SK-N-SH (cell line): ENCODE measurements around the gene PLIN3. TPM values are rescaled to one million over a fixed set of nuclear protein-coding genes. Genes with fewer than 3 reads are reported as not detected.

Source experiments
- CTCF ChIA-PET: fragments of 300-600, 350-600 bp; formaldehyde crosslinking; extraction: SDS; loops from one replicate; lab custom pipeline; 2021; lab: Yijun Ruan, JAX
- POLR2A ChIA-PET: fragments of 350-600 bp; sonication (Branson Sonifier 250); formaldehyde crosslinking; extraction: SDS; loops from one replicate; lab custom pipeline; 2020; ENCODE audit warnings: antibody characterized with exemption, inconsistent platforms; lab: Yijun Ruan, JAX
- DNase-seq: peaks from one replicate; pipeline ENCODE4 v3.0.0; 2012
- H2AFZ ChIP-seq: fragments of 200-600 bp; sonication (generic); 2 replicates; pipeline ENCODE4 v1.8.1; 2016; ENCODE audit warnings: antibody characterized with exemption, mild to moderate bottlenecking, low read depth
- H3F3A ChIP-seq: fragments of 200-600 bp; sonication (generic); replicated peaks from 2 replicates; pipeline ENCODE3; 2016; ENCODE audit warnings: antibody characterized with exemption, mild to moderate bottlenecking; ENCODE audit not compliant: insufficient read depth
- H3K27ac ChIP-seq, 2 experiments: fragments of 200-500 bp in 1 of 2; fragments of 200-600 bp in 1 of 2; sonication (Bioruptor generic) in 1 of 2; sonication (generic), shearing (Covaris generic) in 1 of 2; 2 replicates each; pipeline versions ENCODE4 v1.5.1 to v1.6.1; 2014 to 2016; ENCODE audit warnings: low read depth in 2 of 2, inconsistent platforms in 1 of 2, low read length in 1 of 2, mild to moderate bottlenecking in 1 of 2, mixed read lengths in 1 of 2
- H3K27me3 ChIP-seq: fragments of 200-600 bp; sonication (generic), shearing (Covaris generic); 2 replicates; pipeline ENCODE4 v1.6.1; 2016; ENCODE audit warnings: mixed run types; ENCODE audit not compliant: insufficient read depth
- H3K36me3 ChIP-seq, 2 experiments: fragments of 200-500 bp in 1 of 2; fragments of 200-600 bp in 1 of 2; sonication (Bioruptor generic) in 1 of 2; sonication (generic) in 1 of 2; replicated peaks in 1 of 2; 2 replicates each; pipeline versions ENCODE3 to v1.5.1; 2014 to 2016; ENCODE audit warnings: low read length in 1 of 2, mild to moderate bottlenecking in 1 of 2; ENCODE audit not compliant: insufficient read depth in 2 of 2, control insufficient read depth in 1 of 2
- H3K4me1 ChIP-seq, 2 experiments: fragments of 200-500 bp in 1 of 2; fragments of 200-600 bp in 1 of 2; sonication (Bioruptor generic) in 1 of 2; sonication (generic), shearing (Covaris generic) in 1 of 2; 2 replicates each; pipeline versions ENCODE4 v1.5.1 to v1.6.1; 2014 to 2016; ENCODE audit warnings: low read depth in 1 of 2, low read length in 1 of 2, mixed run types in 1 of 2; ENCODE audit not compliant: insufficient read depth in 2 of 2, control insufficient read depth in 1 of 2
- H3K4me2 ChIP-seq: fragments of 200-600 bp; sonication (generic), shearing (Covaris generic); 2 replicates; pipeline ENCODE4 v1.6.1; 2017; ENCODE audit warnings: mixed run types
- H3K4me3 ChIP-seq, 2 experiments: fragments of 200-500 bp in 1 of 2; fragments of 200-600 bp in 1 of 2; sonication (Bioruptor generic) in 1 of 2; sonication (generic), shearing (Covaris generic) in 1 of 2; 2 replicates each; pipeline versions ENCODE4 v1.5.1 to v1.8.1; 2014 to 2016; ENCODE audit warnings: low read depth in 2 of 2, inconsistent platforms in 1 of 2, low read length in 1 of 2, mild to moderate bottlenecking in 1 of 2, mixed read lengths in 1 of 2, moderate library complexity in 1 of 2
- H3K79me2 ChIP-seq: fragments of 200-600 bp; sonication (generic); 2 replicates; pipeline ENCODE4 v1.8.1; 2017; ENCODE audit warnings: mild to moderate bottlenecking; ENCODE audit not compliant: insufficient read depth
- H3K9ac ChIP-seq: fragments of 200-600 bp; sonication (generic); 2 replicates; pipeline ENCODE4 v1.6.1; 2017; ENCODE audit warnings: mixed run types
- H3K9me2 ChIP-seq: fragments of 200-600 bp; sonication (generic); 2 replicates; pipeline ENCODE4 v1.6.1; 2017; ENCODE audit warnings: mixed run types
- H3K9me3 ChIP-seq: fragments of 200-600 bp; sonication (generic); 2 replicates; pipeline ENCODE4 v1.6.1; 2017; ENCODE audit warnings: mixed run types, mild to moderate bottlenecking, moderate library complexity
- H4K20me1 ChIP-seq: fragments of 200-600 bp; sonication (generic); 2 replicates; pipeline ENCODE4 v1.6.1; 2017; ENCODE audit warnings: mild to moderate bottlenecking, mixed run types; ENCODE audit not compliant: insufficient read depth
- ELF1 ChIP-seq: IDR thresholded peaks from 2 replicates; pipeline ENCODE4 v1.4.0; 2012
- FOXJ3 ChIP-seq: sonication (generic); formaldehyde crosslinking; IDR thresholded peaks from 2 replicates; pipeline ENCODE4 v1.5.1; 2020; ENCODE audit warnings: mild to moderate bottlenecking, missing genetic modification reagents
- GABPA ChIP-seq: IDR thresholded peaks from 2 replicates; pipeline ENCODE4 v1.4.0; 2012; ENCODE audit warnings: low read depth, mild to moderate bottlenecking
- JUND ChIP-seq: IDR thresholded peaks from 2 replicates; pipeline ENCODE4 v1.4.0; 2012
- MEF2A ChIP-seq: IDR thresholded peaks from 2 replicates; pipeline ENCODE4 v1.4.0; 2012; ENCODE audit warnings: low read depth, borderline replicate concordance
- MXI1 ChIP-seq: IDR thresholded peaks from 2 replicates; pipeline ENCODE4 v1.6.1; 2012; ENCODE audit warnings: mild to moderate bottlenecking, low read depth, low read length, improper control_type of control experiment
- POLR2AphosphoS5 ChIP-seq: IDR thresholded peaks from 2 replicates; pipeline ENCODE4 v1.6.1; 2012; ENCODE audit warnings: low read depth, low read length
- RAD21 ChIP-seq: IDR thresholded peaks from 2 replicates; pipeline ENCODE4 v1.6.1; 2012; ENCODE audit warnings: mild to moderate bottlenecking, low read length
- RCOR1 ChIP-seq: fragments of 150-350 bp; IDR thresholded peaks from 2 replicates; pipeline ENCODE4 v1.6.1; 2017; ENCODE audit warnings: antibody characterized with exemption, low read length
- REST ChIP-seq: IDR thresholded peaks from 2 replicates; pipeline ENCODE4 v1.6.1; 2012; ENCODE audit warnings: mild to moderate bottlenecking, low read depth, low read length, moderate library complexity
- RFX5 ChIP-seq: IDR thresholded peaks from 2 replicates; pipeline ENCODE4 v1.6.1; 2012; ENCODE audit warnings: mild to moderate bottlenecking, improper control_type of control experiment, low read length
- RXRA ChIP-seq: IDR thresholded peaks from 2 replicates; pipeline ENCODE4 v1.4.0; 2012; ENCODE audit warnings: low read depth, mild to moderate bottlenecking, borderline replicate concordance
- SMC3 ChIP-seq: IDR thresholded peaks from 2 replicates; pipeline ENCODE4 v1.6.1; 2012; ENCODE audit warnings: low read depth, low read length, improper control_type of control experiment
- TAF1 ChIP-seq: IDR thresholded peaks from 2 replicates; pipeline ENCODE4 v1.6.1; 2012; ENCODE audit warnings: low read depth, mild to moderate bottlenecking, low read length, moderate library complexity, borderline replicate concordance
- TCF12 ChIP-seq: IDR thresholded peaks from 2 replicates; pipeline ENCODE4 v1.4.0; 2012
- USF1 ChIP-seq: IDR thresholded peaks from 2 replicates; pipeline ENCODE4 v1.4.0; 2012; ENCODE audit warnings: low read depth, borderline replicate concordance
- YY1 ChIP-seq: IDR thresholded peaks from 2 replicates; pipeline ENCODE4 v1.4.0; 2012; ENCODE audit warnings: low read depth, mild to moderate bottlenecking
- ZBTB33 ChIP-seq: IDR thresholded peaks from 2 replicates; pipeline ENCODE4 v1.4.0; 2012; ENCODE audit warnings: low read depth, borderline replicate concordance
- WGBS: methylation state at CpG from one replicate; pipeline ENCODE4 v1.1.6; 2017; ENCODE audit warnings: low lambda C conversion rate; 5-methylcytosine and 5-hydroxymethylcytosine counted together
- polyA plus RNA-seq, 3 experiments: library from polyadenylated mRNA; depleted of rRNA; stranded (reverse); fragments of >200 nt; gene quantifications; 2 replicates each; pipeline ENCODE4 v1.2.3, GENCODE V29; 2012

The PLIN3 gene
- polyA plus RNA-seq, 1 of the 3 experiments (the other 2 are of a cell fraction): 129 TPM

GRCh38 chr19:4913996-4914735, 46.7 kb upstream of the PLIN3 start:
- Histone ChIP-seq H3K9me2 (no peaks in the 10 kb centered on the region), H2AFZ (no peak overlapping the region), H3K36me3 (peaks cover 0 to 11% of the 10 kb centered on the region in 2 experiments), H3K4me3 (no peak overlapping the region), H3K4me1 (peaks cover 27 to 38% of the 10 kb centered on the region in 2 experiments; a peak in 3 of 4 replicates), H4K20me1 (peaks cover 42% of the 10 kb centered on the region; the same call in 1 of the 2 replicates), H3K79me2 (peaks cover 88% of the 10 kb centered on the region), H3K4me2 (no peak overlapping the region), H3K9me3 (no peaks in the 10 kb centered on the region), H3K9ac (0 out of 2 replicates have a peak overlapping the region, but pooled peaks have one; percentile 5), H3K27ac (peak overlapping the region in 1 of 2 experiments; percentile 66; a peak in 2 of 4 replicates), H3K27me3 (no peaks in the 10 kb centered on the region), H3F3A (peaks cover 31% of the 10 kb centered on the region)
- no peak for TF ChIP-seq RCOR1
- CTCF ChIA-PET: interaction anchor here (1.1 to 7.6 kb wide), 5 partner anchors 17 to 117 kb away, joined by 4 to 121 read pairs (median 36); partner anchors contain the start of gene PLIN3
- POLR2A ChIA-PET: no interaction called here
- DNase-seq: no peak
- WGBS: 87% methylated on average over 22 of the region's 24 CpGs

GRCh38 chr19:4911786-4912672, 44.6 kb upstream of the PLIN3 start:
- H2AFZ ChIP-seq: peak overlapping the region; percentile 90
- WGBS: 23% methylated on average over 26 of the region's 29 CpGs
- no peaks in the 10 kb centered on the region for H3K27me3 ChIP-seq
- TF ChIP-seq SMC3 (peak; percentile 71), ELF1 (no peak; the same call in 1 of the 2 replicates), USF1 (no peak), MEF2A (no peak; the same call in 1 of the 2 replicates), RXRA (peak; percentile 80; the same call in 1 of the 2 replicates), RCOR1 (no peak), JUND (peak; percentile 97), RFX5 (no peak), RAD21 (peak; percentile 76), POLR2AphosphoS5 (peak; percentile 77; the same call in 1 of the 2 replicates), YY1 (peak; percentile 60; the same call in 1 of the 2 replicates), GABPA (no peak), TCF12 (peak; percentile 86), TAF1 (peak; percentile 49; the same call in 1 of the 2 replicates), ZBTB33 (peak; percentile 69; the same call in 1 of the 2 replicates), REST (0 out of 2 replicates have a peak, but pooled peaks have one; percentile 26), FOXJ3 (CRISPR knock-in tag) (0 out of 2 replicates have a peak, but pooled peaks have one; percentile 16), MXI1 (peak; percentile 57)

More at GRCh38 chr19:4911786-4912672, 44.6 kb upstream of the PLIN3 start:
- Histone ChIP-seq H3K79me2 (peaks cover 67% of the 10 kb centered on the region), H3K4me2 (peak overlapping the region; percentile 81), H3K36me3 (peaks cover 0 to 9% of the 10 kb centered on the region in 2 experiments), H3K4me1 (peaks cover 28 to 38% of the 10 kb centered on the region in 2 experiments; a peak in 3 of 4 replicates), H3K9me2 (no peaks in the 10 kb centered on the region), H3K4me3 (peak overlapping the region; percentile 62 to 82), H3K27ac (peak overlapping the region; percentile 81 to 84), H3K9me3 (no peaks in the 10 kb centered on the region), H4K20me1 (peaks cover 30% of the 10 kb centered on the region; the same call in 1 of the 2 replicates), H3F3A (peaks cover 37% of the 10 kb centered on the region), H3K9ac (peak overlapping the region; percentile 87; the same call in 1 of the 2 replicates)
- ChIA-PET POLR2A (interaction anchor here (0.6 to 1.6 kb wide), 3 partner anchors 11 to 102 kb away, joined by 3 to 4 read pairs (median 4); no protein-coding TSS in a partner anchor), CTCF (interaction anchor here (0.6 to 7.6 kb wide), 35 partner anchors 9 to 410 kb away, joined by 3 to 121 read pairs (median 4); partner anchors contain the start of genes ARRDC5, FEM1A and PLIN3)
- peak; percentile 82 for DNase-seq
